Activated CD4-positive, alpha-beta T cell treated with anti-CD3 and anti-CD28 coated beads, Interleukin-2, amount 10 ng/mL, durations not matched to agents 7 days and 5 days (primary cell): Measurements from ENCODE around the gene IL15. TPM values are rescaled to one million over a fixed set of nuclear protein-coding genes. Genes with fewer than 3 reads are reported as not detected.

Source experiments
- CTCF ChIA-PET: fragments of 350-600 bp; sonication (Branson Sonifier 250); formaldehyde crosslinking; loops from one replicate; lab custom pipeline; 2021; ENCODE audit warnings: antibody characterized with exemption; lab: Charles Lee
- POLR2A ChIA-PET: fragments of 350-600 bp; sonication (Branson Sonifier 250); formaldehyde crosslinking; loops from one replicate; lab custom pipeline; 2021; ENCODE audit warnings: antibody characterized with exemption; lab: Charles Lee
- DNase-seq: peaks from one replicate; pipeline ENCODE4 v3.0.0-alpha.2; 2020
- H3K27ac Mint-ChIP-seq: one replicate; pipeline ENCODE4 v1.8.0; 2021; ENCODE audit warnings: mild to moderate bottlenecking, moderate library complexity, mixed read lengths
- H3K27me3 Mint-ChIP-seq: one replicate; pipeline ENCODE4 v1.8.0; 2021; ENCODE audit warnings: mixed read lengths
- H3K36me3 Mint-ChIP-seq: one replicate; pipeline ENCODE4 v1.8.0; 2021; ENCODE audit warnings: low read depth, mixed read lengths
- H3K4me1 Mint-ChIP-seq: one replicate; pipeline ENCODE4 v1.8.0; 2021; ENCODE audit warnings: mixed read lengths
- H3K4me3 Mint-ChIP-seq: one replicate; pipeline ENCODE4 v1.8.0; 2021; ENCODE audit warnings: mild to moderate bottlenecking, moderate library complexity, mixed read lengths
- H3K9me3 Mint-ChIP-seq: one replicate; pipeline ENCODE4 v1.8.0; 2021; ENCODE audit warnings: mixed read lengths
- total RNA-seq, 2 experiments: library from RNA; stranded (reverse); gene quantifications; one replicate each; pipeline ENCODE4 v1.2.3, GENCODE V29; 2021

Gene IL15
- total RNA-seq, 2 experiments from 2014 or later, result 1.4 to 1.9 TPM

GRCh38 chr4:141656031-141656430 is 19.6 kb downstream of the IL15 start:
- DNase-seq, result no peak
- H3K4me1 Mint-ChIP-seq, result peaks cover 9% of the 10 kb centered on the region
- H3K27me3 Mint-ChIP-seq, result peaks cover 2% of the 10 kb centered on the region
- no peak overlapping the region for H3K4me3 Mint-ChIP-seq
- H3K36me3 Mint-ChIP-seq, result no peaks in the 10 kb centered on the region
- POLR2A ChIA-PET, result no interaction called here
- H3K9me3 Mint-ChIP-seq, result no peaks in the 10 kb centered on the region
- CTCF ChIA-PET, result no interaction called here
- H3K27ac Mint-ChIP-seq, result no peak overlapping the region

GRCh38 chr4:141657550-141658250 is 21.3 kb downstream of the IL15 start:
- no peak for DNase-seq
- ChIA-PET CTCF (no interaction called here), POLR2A (no interaction called here)
- H3K4me3 Mint-ChIP-seq, result no peak overlapping the region
- H3K9me3 Mint-ChIP-seq, result no peaks in the 10 kb centered on the region
- H3K36me3 Mint-ChIP-seq, result no peaks in the 10 kb centered on the region
- H3K4me1 Mint-ChIP-seq, result peaks cover 10% of the 10 kb centered on the region
- H3K27ac Mint-ChIP-seq, result peak overlapping the region; percentile 6
- H3K27me3 Mint-ChIP-seq, result no peaks in the 10 kb centered on the region

GRCh38 chr4:141658309-141658708 is 21.9 kb downstream of the IL15 start:
- no peak overlapping the region for H3K4me3 Mint-ChIP-seq
- no peaks in the 10 kb centered on the region for H3K27me3 Mint-ChIP-seq
- H3K36me3 Mint-ChIP-seq, result no peaks in the 10 kb centered on the region
- H3K4me1 Mint-ChIP-seq, result peaks cover 10% of the 10 kb centered on the region
- H3K27ac Mint-ChIP-seq, result peak overlapping the region; percentile 6
- no peaks in the 10 kb centered on the region for H3K9me3 Mint-ChIP-seq
- no peak for DNase-seq
- POLR2A ChIA-PET, result no interaction called here
- CTCF ChIA-PET, result no interaction called here

DNA sequence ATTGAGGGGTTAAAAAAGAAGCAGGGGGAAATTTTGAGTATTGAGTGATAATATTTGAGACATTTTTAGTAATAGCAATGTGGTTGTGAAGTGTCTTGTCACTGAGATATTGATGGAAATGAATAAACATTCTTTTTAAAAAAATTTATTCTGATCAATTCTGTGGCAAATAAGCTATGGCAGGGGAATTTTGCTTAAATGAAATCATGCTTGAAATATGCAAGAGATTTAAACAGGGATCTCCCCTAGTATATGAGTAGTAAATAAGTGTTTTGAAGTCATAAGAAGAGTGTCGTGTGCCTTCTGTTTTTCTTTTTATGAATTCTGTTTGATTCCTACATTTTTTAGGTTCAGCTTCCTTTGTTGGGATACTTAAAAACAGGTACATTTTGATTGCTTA is 23.2 kb downstream of the IL15 start:
- Mint-ChIP-seq H3K36me3 (no peaks in the 10 kb centered on the region), H3K4me3 (no peak overlapping the region), H3K27ac (no peak overlapping the region), H3K9me3 (no peaks in the 10 kb centered on the region), H3K27me3 (no peaks in the 10 kb centered on the region), H3K4me1 (peaks cover 10% of the 10 kb centered on the region)
- DNase-seq, result no peak
- POLR2A ChIA-PET, result no interaction called here
- CTCF ChIA-PET, result no interaction called here

- Mint-ChIP-seq H3K4me1 (peaks cover 10% of the 10 kb centered on the region), H3K27me3 (no peaks in the 10 kb centered on the region), H3K36me3 (no peaks in the 10 kb centered on the region), H3K27ac (no peak overlapping the region), H3K9me3 (no peaks in the 10 kb centered on the region), H3K4me3 (no peak overlapping the region)
- DNase-seq, result no peak
- POLR2A ChIA-PET, result no interaction called here
- CTCF ChIA-PET, result no interaction called here
Measured at GRCh38 chr4:141660880-141661279, 24.5 kb downstream of the IL15 start.

DNA sequence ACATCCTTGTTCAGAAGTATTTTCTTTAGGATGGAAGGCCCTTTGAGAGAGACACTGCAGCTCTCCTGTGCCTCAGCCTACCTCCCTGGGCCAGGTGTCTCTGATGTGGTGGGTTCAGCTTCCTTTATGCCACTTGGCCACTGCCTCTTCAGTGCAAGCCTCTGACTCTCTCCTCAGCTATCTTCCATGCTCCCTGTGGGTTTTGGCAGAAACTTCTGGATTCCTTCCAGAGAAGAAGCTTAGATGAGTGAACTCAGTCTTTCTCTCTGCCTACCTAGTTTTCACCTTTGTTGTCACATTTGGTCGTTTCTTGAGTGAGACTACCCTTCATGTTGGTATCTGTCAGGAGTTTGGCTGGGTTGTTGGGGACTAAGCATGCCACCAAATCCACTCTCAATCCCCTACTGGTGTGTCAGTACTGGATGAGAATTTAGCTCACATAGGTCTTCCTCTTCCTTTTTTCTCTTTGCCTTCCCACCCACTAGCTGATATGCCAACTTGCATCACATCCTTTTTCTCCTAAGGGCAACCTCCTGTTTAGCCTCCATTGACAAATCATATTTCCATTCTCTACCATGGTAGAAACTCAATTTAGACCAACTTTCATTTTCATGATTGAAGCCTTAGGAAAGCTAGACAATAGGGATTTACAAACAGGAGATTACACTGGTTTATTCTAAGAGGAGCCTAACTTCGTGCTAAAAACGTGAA is 32.0 kb downstream of the IL15 start:
- H3K4me1 Mint-ChIP-seq, result no peaks in the 10 kb centered on the region
- peaks cover 4% of the 10 kb centered on the region for H3K27me3 Mint-ChIP-seq
- POLR2A ChIA-PET, result no interaction called here

GRCh38 chr4:141669501-141669900 is 33.1 kb downstream of the IL15 start:
- Mint-ChIP-seq H3K27me3 (peaks cover 4% of the 10 kb centered on the region), H3K36me3 (no peaks in the 10 kb centered on the region), H3K9me3 (no peaks in the 10 kb centered on the region), H3K4me3 (no peak overlapping the region), H3K27ac (no peak overlapping the region), H3K4me1 (no peaks in the 10 kb centered on the region)
- CTCF ChIA-PET, result no interaction called here
- POLR2A ChIA-PET, result no interaction called here
- DNase-seq, result no peak

More for the DNA sequence above, 32.0 kb downstream of the IL15 start:
- CTCF ChIA-PET, result interaction anchor here (1.6 kb wide), 1 partner anchor 47 kb away, joined by 3 read pairs; no protein-coding TSS in a partner anchor
- H3K36me3 Mint-ChIP-seq, result no peaks in the 10 kb centered on the region
- no peaks in the 10 kb centered on the region for H3K9me3 Mint-ChIP-seq
- H3K4me3 Mint-ChIP-seq, result no peak overlapping the region
- no peak overlapping the region for H3K27ac Mint-ChIP-seq
- no peak for DNase-seq

GRCh38 chr4:141675384-141675783 is 39.0 kb downstream of the IL15 start:
- POLR2A ChIA-PET, result no interaction called here
- DNase-seq, result no peak
- no peaks in the 10 kb centered on the region for H3K4me1 Mint-ChIP-seq
- no peaks in the 10 kb centered on the region for H3K9me3 Mint-ChIP-seq
- no peaks in the 10 kb centered on the region for H3K27me3 Mint-ChIP-seq
- H3K4me3 Mint-ChIP-seq, result no peak overlapping the region
- H3K27ac Mint-ChIP-seq, result no peak overlapping the region
- CTCF ChIA-PET, result no interaction called here
- no peaks in the 10 kb centered on the region for H3K36me3 Mint-ChIP-seq

- DNase-seq, result no peak
- Mint-ChIP-seq H3K27me3 (no peaks in the 10 kb centered on the region), H3K27ac (no peak overlapping the region), H3K4me3 (no peak overlapping the region), H3K9me3 (no peaks in the 10 kb centered on the region), H3K36me3 (no peaks in the 10 kb centered on the region), H3K4me1 (no peaks in the 10 kb centered on the region)
- CTCF ChIA-PET, result no interaction called here
- POLR2A ChIA-PET, result no interaction called here
Measured at GRCh38 chr4:141676087-141676670, 39.8 kb downstream of the IL15 start.

- ChIA-PET CTCF (no interaction called here), POLR2A (no interaction called here)
- no peak overlapping the region for H3K4me3 Mint-ChIP-seq
- H3K36me3 Mint-ChIP-seq, result no peaks in the 10 kb centered on the region
- no peak for DNase-seq
- H3K9me3 Mint-ChIP-seq, result no peaks in the 10 kb centered on the region
- H3K27ac Mint-ChIP-seq, result no peak overlapping the region
- H3K4me1 Mint-ChIP-seq, result no peaks in the 10 kb centered on the region
- H3K27me3 Mint-ChIP-seq, result no peaks in the 10 kb centered on the region
Measured at GRCh38 chr4:141680060-141680459, 43.7 kb downstream of the IL15 start.

- no peaks in the 10 kb centered on the region for H3K4me1 Mint-ChIP-seq
- DNase-seq, result no peak
- no peaks in the 10 kb centered on the region for H3K36me3 Mint-ChIP-seq
- no peak overlapping the region for H3K4me3 Mint-ChIP-seq
- POLR2A ChIA-PET, result no interaction called here
- H3K9me3 Mint-ChIP-seq, result no peaks in the 10 kb centered on the region
- CTCF ChIA-PET, result no interaction called here
- H3K27ac Mint-ChIP-seq, result no peak overlapping the region
- no peaks in the 10 kb centered on the region for H3K27me3 Mint-ChIP-seq
Measured at GRCh38 chr4:141684785-141685184, 48.4 kb downstream of the IL15 start.

GRCh38 chr4:141686146-141686775 is 49.9 kb downstream of the IL15 start:
- no peaks in the 10 kb centered on the region for H3K9me3 Mint-ChIP-seq
- no peak overlapping the region for H3K4me3 Mint-ChIP-seq
- no peak for DNase-seq
- H3K4me1 Mint-ChIP-seq, result no peaks in the 10 kb centered on the region
- CTCF ChIA-PET, result no interaction called here
- no peaks in the 10 kb centered on the region for H3K27me3 Mint-ChIP-seq
- no peak overlapping the region for H3K27ac Mint-ChIP-seq
- no peaks in the 10 kb centered on the region for H3K36me3 Mint-ChIP-seq
- POLR2A ChIA-PET, result no interaction called here

- ChIA-PET POLR2A (no interaction called here), CTCF (no interaction called here)
- H3K27ac Mint-ChIP-seq, result no peak overlapping the region
- no peaks in the 10 kb centered on the region for H3K4me1 Mint-ChIP-seq
- H3K36me3 Mint-ChIP-seq, result no peaks in the 10 kb centered on the region
- no peaks in the 10 kb centered on the region for H3K9me3 Mint-ChIP-seq
- H3K27me3 Mint-ChIP-seq, result no peaks in the 10 kb centered on the region
- no peak overlapping the region for H3K4me3 Mint-ChIP-seq
- no peak for DNase-seq
Measured at GRCh38 chr4:141686879-141687278, 50.5 kb downstream of the IL15 start.
